Measurements from ENCODE around the gene CUL9.

The CUL9 gene

GRCh38 chr6:43173591-43174262 lies 8.3 kb upstream of the CUL9 start:
- DNase-seq (ENCODE audit: low read depth): no peak

GRCh38 chr6:43174263-43175112 lies 7.5 kb upstream of the CUL9 start:
- DNase-seq (ENCODE audit: low read depth): peak; percentile 100

- no peak for DNase-seq (ENCODE audit: low read depth)
These were observed 6.1 kb upstream of the CUL9 start for GRCh38 chr6:43175676-43176422.

DNA sequence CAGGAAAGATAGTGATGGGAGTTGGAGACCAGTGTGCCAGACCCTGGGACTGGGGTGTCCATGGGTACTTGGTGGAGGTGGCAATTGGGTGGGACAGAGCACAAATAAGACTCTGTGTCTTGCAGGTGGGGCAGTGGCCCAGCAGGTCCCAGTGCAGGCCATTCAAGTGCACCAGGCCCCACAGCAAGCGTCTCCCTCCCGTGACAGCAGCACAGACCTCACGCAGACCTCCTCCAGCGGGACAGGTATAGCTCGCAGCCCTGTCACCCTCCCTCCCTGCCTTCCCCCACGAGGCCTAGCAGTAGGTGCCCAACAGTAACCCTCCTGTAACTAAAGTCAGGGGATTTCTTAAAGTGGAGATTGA lies 5.6 kb upstream of the CUL9 start:
- no peak for DNase-seq (ENCODE audit: low read depth)

- DNase-seq (ENCODE audit: low read depth): no peak
These were observed 3.8 kb upstream of the CUL9 start for GRCh38 chr6:43178150-43178549.

GRCh38 chr6:43178951-43179830 lies 2.8 kb upstream of the CUL9 start:
- no peak for DNase-seq (ENCODE audit: low read depth)

- no peak for DNase-seq (ENCODE audit: low read depth)
These were observed 1.9 kb upstream of the CUL9 start for GRCh38 chr6:43180058-43180457.

GRCh38 chr6:43180985-43181384 lies 1.0 kb upstream of the CUL9 start:
- no peak for DNase-seq (ENCODE audit: low read depth)

DNA sequence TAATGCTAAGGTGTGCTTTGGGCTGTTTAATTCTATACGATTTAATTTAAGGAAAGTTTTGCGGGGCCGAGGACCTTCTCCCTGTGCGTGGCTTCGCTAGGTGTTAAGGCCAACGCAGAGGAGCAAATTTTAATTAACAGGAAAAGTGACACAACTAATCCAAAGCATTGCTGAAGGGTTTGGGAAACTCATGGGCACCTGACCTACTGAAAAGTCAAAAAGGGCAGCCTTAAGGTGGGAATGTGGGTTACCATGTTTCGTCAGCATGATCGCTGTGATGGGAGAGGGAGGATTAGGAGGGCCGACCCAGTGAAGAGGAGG lies 415 bp upstream of the CUL9 start:
- no peak for DNase-seq (ENCODE audit: low read depth)

- no peak for DNase-seq (ENCODE audit: low read depth)
These were observed 1.4 kb downstream of the CUL9 start for GRCh38 chr6:43183441-43183840.

DNA sequence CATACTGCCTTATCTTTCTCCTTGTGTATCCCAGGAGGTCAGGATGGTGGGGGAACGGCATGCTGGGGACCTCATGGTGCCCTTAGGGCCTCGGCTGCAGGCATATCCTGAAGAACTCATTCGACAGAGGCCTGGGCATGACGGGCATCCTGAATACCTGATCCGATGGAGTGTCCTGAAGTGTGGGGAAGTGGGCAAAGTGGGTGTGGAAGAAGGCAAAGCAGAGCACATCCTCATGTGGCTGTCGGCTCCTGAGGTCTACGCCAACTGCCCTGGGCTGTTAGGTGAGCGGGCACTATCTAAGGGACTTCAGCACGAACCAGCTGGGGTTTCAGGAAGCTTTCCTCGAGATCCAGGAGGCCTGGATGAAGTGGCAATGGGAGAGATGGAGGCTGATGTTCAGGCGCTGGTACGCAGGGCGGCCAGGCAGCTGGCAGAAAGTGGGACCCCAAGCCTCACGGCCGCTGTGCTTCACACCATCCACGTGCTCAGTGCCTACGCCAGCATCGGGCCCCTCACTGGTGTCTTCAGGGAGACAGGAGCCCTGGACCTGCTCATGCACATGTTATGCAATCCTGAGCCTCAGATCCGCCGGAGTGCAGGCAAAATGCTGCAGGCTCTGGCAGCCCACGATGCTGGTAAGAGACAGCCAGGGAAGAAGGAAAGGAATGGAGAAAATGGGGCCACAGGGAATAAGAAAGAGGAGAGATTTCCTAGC lies 2.4 kb downstream of the CUL9 start:
- no peak for DNase-seq (ENCODE audit: low read depth)

DNA sequence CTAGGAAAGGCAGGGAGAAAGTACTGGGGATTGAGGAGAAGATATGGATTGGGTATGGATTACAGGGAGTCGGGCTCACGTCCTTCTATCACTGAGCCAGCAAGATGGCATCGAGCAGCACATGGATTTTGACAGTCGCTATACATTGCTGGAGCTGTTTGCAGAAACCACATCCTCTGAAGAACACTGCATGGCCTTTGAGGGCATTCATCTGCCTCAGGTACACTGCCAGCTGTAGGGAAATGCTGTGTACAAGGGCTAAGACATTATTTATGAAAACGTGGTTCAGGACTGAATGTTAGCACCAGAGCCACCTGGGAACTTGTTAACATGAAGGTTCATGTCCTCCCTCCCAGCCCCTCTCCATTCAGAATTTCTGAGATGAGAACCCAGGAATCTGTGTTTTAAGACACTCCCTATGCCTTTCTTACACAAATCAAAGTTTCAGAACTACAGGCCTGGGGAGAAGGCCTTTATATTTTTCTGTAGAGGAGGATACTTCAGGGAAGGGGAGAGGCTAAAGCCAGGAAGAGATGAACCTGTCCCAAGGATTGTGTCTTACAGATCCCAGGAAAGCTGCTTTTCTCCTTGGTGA lies 3.5 kb downstream of the CUL9 start:
- no peak for DNase-seq (ENCODE audit: low read depth)

DNA sequence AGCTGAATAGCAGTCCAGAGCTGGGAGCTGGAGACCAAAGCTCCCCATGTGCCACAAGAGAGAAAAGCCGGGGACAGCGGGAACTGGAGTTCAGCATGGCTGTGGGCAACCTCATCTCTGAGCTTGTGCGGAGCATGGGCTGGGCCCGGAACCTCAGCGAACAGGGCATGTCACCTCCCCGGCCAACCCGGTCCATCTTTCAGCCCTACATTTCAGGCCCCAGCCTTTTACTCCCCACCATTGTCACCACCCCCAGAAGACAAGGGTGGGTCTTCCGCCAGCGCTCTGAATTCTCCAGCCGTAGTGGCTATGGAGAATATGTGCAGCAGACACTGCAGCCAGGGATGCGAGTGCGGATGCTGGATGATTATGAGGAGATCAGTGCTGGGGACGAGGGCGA lies 4.0 kb downstream of the CUL9 start:
- DNase-seq (ENCODE audit: low read depth): no peak

DNA sequence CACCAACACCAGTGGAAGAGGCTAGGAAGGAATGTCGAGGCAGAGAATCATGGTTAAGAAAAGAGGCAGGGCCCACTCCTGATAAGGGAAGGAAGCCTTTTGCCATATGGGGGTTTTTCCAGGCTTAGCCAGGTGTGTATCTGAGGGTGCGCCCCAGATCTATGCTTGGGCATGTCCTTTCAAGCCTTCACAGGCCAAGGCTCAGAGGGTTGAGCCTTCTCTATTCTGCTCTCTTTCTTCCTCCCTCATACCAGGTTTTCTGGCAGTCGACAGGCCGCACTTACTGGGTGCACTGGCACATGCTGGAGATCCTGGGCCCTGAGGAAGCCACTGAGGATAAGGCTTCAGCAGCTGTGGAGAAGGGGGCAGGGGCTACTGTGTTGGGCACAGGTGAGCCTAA lies 4.7 kb downstream of the CUL9 start:
- DNase-seq (ENCODE audit: low read depth): no peak

- DNase-seq (ENCODE audit: low read depth): no peak
These were observed 5.8 kb downstream of the CUL9 start for GRCh38 chr6:43187821-43188220.

DNA sequence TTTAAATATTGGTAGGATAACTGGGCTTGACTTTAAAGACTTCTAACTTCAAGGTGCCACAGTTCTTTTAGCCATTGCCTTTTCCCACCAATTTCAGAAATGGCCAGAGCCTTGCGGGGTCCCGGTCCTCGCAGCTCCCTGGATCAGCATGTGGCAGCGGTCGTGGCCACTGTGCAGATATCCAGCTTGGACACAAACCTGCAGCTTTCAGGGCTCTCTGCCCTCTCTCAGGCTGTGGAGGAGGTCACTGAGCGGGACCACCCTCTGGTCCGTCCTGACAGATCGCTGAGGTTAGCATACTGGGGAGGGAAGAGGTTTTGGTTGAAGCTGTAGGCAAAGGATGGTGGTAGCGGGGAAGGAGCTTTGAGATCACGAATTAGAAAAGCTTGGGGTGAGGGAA lies 6.4 kb downstream of the CUL9 start:
- DNase-seq (ENCODE audit: low read depth): no peak

DNA sequence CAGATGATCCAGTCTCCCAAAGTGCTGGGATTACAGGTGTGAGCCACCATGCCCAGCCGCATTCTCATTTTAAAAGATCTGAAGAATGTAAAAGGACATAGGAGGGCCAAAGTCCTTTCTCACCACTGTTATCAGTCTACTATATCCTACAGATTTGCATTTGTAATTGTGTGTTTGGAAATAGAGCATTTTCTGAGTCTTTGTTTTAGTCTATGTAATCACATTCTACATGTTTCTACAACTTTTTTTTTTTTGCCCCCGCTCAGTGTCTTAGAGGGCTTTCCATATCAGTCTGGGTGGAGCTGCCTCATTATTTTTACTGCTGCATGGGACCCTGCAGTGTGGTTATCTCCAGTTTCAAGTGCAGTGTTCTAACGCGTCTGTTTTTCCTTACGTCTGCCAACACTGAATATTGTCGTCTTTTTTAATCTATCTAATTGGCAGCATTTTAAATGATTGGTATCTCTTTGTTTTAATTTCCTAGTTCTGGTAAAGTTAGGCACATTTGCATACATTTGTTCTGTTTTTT lies 7.8 kb downstream of the CUL9 start:
- DNase-seq (ENCODE audit: low read depth): no peak

GRCh38 chr6:43192911-43193310 lies 10.9 kb downstream of the CUL9 start:
- DNase-seq (ENCODE audit: low read depth): no peak

GRCh38 chr6:43193929-43194328 lies 11.9 kb downstream of the CUL9 start:
- no peak for DNase-seq (ENCODE audit: low read depth)

GRCh38 chr6:43196337-43196736 lies 14.3 kb downstream of the CUL9 start:
- DNase-seq (ENCODE audit: low read depth): no peak

GRCh38 chr6:43199912-43200311 lies 17.9 kb downstream of the CUL9 start:
- DNase-seq (ENCODE audit: low read depth): no peak

Measured in stromal cell of bone marrow (primary cell).